Hepatocyte (in vitro differentiated cells): ENCODE measurements around the gene ABL2. TPM values are rescaled to one million over a fixed set of nuclear protein-coding genes. Genes with fewer than 3 reads are reported as not detected.

ENCODE experiments used
- DNase-seq: peaks from one replicate; pipeline ENCODE4 v3.0.0-alpha.2; 2016; ENCODE audit warnings: low spot score
- H2AFZ ChIP-seq: fragments of 200-600 bp; sonication (generic); 2 replicates; pipeline ENCODE4 v1.6.0; 2016; ENCODE audit warnings: antibody characterized with exemption, mild to moderate bottlenecking
- H3K27ac ChIP-seq: fragments of 200-600 bp; sonication (generic); 2 replicates; pipeline ENCODE4 v1.5.1; 2016; ENCODE audit warnings: mild to moderate bottlenecking
- H3K27me3 ChIP-seq: fragments of 200-600 bp; sonication (generic); 2 replicates; pipeline ENCODE4 v1.6.1; 2016
- H3K36me3 ChIP-seq: fragments of 200-600 bp; sonication (generic); replicated peaks from 2 replicates; pipeline ENCODE4 v1.5.1; 2016; ENCODE audit warnings: low read depth; ENCODE audit not compliant: insufficient read depth
- H3K4me1 ChIP-seq: fragments of 200-600 bp; sonication (generic); 2 replicates; pipeline ENCODE4 v1.5.1; 2016; ENCODE audit warnings: mild to moderate bottlenecking, moderate library complexity; ENCODE audit not compliant: insufficient read depth
- H3K4me2 ChIP-seq: fragments of 200-600 bp; sonication (generic); 2 replicates; pipeline ENCODE4 v1.6.0; 2016
- H3K4me3 ChIP-seq: fragments of 200-600 bp; sonication (generic); 2 replicates; pipeline ENCODE4 v1.5.1; 2016; ENCODE audit warnings: mild to moderate bottlenecking
- H3K79me2 ChIP-seq: fragments of 200-600 bp; sonication (generic); 2 replicates; pipeline ENCODE4 v1.6.0; 2017; ENCODE audit warnings: mild to moderate bottlenecking
- H3K9me2 ChIP-seq: fragments of 200-600 bp; sonication (generic); replicated peaks from 2 replicates; pipeline ENCODE4 v1.6.0; 2017; ENCODE audit warnings: mild to moderate bottlenecking; ENCODE audit not compliant: insufficient read depth
- H3K9me3 ChIP-seq: fragments of 200-600 bp; sonication (generic); 2 replicates; pipeline ENCODE4 v1.5.1; 2016; ENCODE audit warnings: low read depth, mild to moderate bottlenecking
- H4K20me1 ChIP-seq: fragments of 200-600 bp; sonication (generic); 2 replicates; pipeline ENCODE4 v1.6.0; 2016; ENCODE audit warnings: mild to moderate bottlenecking; ENCODE audit not compliant: insufficient read depth, poor library complexity, severe bottlenecking
- EZH2 ChIP-seq: fragments of 200-600 bp; sonication (generic); IDR thresholded peaks from 2 replicates; pipeline ENCODE4 v1.6.1; 2016; ENCODE audit warnings: antibody characterized with exemption, mild to moderate bottlenecking, borderline replicate concordance
- EZH2phosphoT487 ChIP-seq: fragments of 200-600 bp; sonication (generic); IDR thresholded peaks from one replicate; pipeline ENCODE4 v1.6.1; 2018; ENCODE audit warnings: antibody characterized with exemption, mild to moderate bottlenecking, low read depth, moderate library complexity; ENCODE audit not compliant: unreplicated experiment, severe bottlenecking
- WGBS: methylation state at CpG from one replicate; pipeline ENCODE4 v1.1.6; 2016; ENCODE audit warnings: low lambda C conversion rate; ENCODE audit errors: missing lambda C conversion rate; 5-methylcytosine and 5-hydroxymethylcytosine counted together
- polyA plus RNA-seq: library from polyadenylated mRNA; unstranded; fragments of >200 nt; fragmentation: Nextera tagmentation; extraction: Ambion mirVana; gene quantifications from 2 replicates; pipeline ENCODE4 v1.2.1, GENCODE V29; 2016
- total RNA-seq: library from RNA; depleted of rRNA; stranded (reverse); fragments of >200 nt; gene quantifications from 2 replicates; pipeline ENCODE4 v1.2.3, GENCODE V29; 2014
- TF ChIP-seq, protein P1 (sequence below): fragments of 200-600 bp; sonication (generic); IDR thresholded peaks from 2 replicates; pipeline ENCODE4 v1.5.1; 2016; ENCODE audit warnings: antibody characterized with exemption, mild to moderate bottlenecking; ENCODE audit not compliant: poor library complexity

Gene ABL2
- total and polyA plus RNA-seq, 2 experiments from 2014 or later = 8.6 to 11.6 TPM

DNA sequence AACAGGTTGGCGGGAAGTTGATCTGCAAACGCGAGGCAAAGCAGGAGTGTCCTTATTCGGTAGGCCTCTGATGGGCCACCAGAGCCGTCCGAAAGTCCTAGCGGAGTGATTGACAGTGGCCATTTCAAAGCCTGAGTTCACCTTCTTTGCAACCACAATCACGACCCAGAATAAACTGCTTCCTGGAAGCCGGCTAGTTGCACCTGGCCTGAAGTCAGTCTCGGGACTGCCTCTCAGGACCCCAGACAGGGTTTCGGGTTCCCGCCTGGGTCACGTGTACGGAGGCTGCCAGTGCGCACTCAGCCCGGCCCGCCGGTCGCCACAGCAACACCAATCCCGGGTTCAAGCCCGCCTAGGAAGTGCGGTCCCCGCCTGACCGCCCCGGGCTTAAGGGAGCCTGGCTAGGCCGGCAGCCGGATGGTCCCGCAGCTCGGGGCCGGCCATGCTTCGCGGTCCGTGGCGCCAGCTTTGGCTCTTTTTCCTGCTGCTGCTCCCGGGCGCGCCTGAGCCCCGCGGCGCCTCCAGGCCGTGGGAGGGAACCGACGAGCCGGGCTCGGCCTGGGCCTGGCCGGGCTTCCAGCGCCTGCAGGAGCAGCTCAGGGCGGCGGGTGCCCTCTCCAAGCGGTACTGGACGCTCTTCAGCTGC, 147.7 kb downstream of the ABL2 start, which contains the start of gene TOR3A:
Gene TOR3A (plus strand): TSS at position 384 of the 646 bp plus-strand sequence. CDS start 59 bp downstream, at position 443.
- Histone ChIP-seq H3K4me2 (peak within 1 kb of the TSS; percentile 100), H3K4me1 (peaks cover 16% of the 10 kb centered on the region), H3K9me3 (no peaks in the 10 kb centered on the region), H3K27ac (peak within 1 kb of the TSS; percentile 85), H3K9me2 (no peaks in the 10 kb centered on the region), H4K20me1 (no peaks in the 10 kb centered on the region), H3K4me3 (peak within 1 kb of the TSS; percentile 86), H3K79me2 (peaks cover 27% of the 10 kb centered on the region), H3K27me3 (no peaks in the 10 kb centered on the region), H3K36me3 (no peaks in the 10 kb centered on the region), H2AFZ (peak within 1 kb of the TSS; percentile 55)
- WGBS = 1% methylated on average over 51 of the region's 51 CpGs
- DNase-seq = peak; percentile 92
- no peak for TF ChIP-seq EZH2
- TF ChIP-seq EZH2phosphoT487 = no peak
- TF ChIP-seq, protein P1, sequence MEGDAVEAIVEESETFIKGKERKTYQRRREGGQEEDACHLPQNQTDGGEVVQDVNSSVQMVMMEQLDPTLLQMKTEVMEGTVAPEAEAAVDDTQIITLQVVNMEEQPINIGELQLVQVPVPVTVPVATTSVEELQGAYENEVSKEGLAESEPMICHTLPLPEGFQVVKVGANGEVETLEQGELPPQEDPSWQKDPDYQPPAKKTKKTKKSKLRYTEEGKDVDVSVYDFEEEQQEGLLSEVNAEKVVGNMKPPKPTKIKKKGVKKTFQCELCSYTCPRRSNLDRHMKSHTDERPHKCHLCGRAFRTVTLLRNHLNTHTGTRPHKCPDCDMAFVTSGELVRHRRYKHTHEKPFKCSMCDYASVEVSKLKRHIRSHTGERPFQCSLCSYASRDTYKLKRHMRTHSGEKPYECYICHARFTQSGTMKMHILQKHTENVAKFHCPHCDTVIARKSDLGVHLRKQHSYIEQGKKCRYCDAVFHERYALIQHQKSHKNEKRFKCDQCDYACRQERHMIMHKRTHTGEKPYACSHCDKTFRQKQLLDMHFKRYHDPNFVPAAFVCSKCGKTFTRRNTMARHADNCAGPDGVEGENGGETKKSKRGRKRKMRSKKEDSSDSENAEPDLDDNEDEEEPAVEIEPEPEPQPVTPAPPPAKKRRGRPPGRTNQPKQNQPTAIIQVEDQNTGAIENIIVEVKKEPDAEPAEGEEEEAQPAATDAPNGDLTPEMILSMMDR = no peak

DNA sequence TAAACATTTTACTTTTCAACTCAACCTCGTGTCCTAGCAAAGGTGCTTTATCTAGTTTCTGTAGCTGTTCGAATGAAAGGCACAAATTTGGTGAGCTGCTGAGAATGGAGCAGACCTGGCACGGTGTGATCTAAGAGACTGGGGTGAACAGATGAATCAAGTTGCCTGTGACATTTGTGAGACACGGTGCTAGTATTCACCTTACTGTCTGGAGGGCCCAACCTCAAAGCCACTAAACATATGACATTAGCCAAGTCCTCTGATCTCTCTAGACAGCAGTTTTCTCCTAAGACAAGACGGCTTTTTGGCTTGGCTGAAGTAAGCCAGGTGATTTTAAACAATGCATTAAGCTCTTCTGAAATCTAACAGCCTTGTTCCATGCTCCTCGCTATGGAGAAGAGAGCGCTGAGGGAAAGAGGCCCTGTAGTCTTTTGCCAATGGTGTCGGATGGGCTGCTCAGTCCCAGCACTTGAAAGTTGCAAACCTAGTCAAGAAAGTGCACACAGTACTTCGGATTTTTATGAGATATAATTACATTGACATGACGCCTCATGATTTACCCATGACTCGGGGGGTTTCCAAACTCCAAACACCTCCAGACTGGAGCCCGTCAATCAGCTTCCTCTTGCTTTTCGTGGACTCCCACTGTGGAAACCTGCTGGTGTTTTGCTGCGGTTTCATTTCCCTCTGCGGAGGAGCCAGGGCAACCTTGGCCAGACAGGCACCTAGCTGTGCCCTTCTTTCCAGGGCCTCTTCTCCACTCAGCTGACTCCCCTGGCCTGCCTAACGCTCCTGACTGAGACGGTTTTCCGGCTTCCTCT, 148.4 kb downstream of the ABL2 start:
- DNase-seq = no peak
- H3K9me3 ChIP-seq = no peaks in the 10 kb centered on the region
- H3K27me3 ChIP-seq = no peaks in the 10 kb centered on the region
- peak overlapping the region; percentile 100 for H3K4me2 ChIP-seq
- peaks cover 27% of the 10 kb centered on the region for H3K79me2 ChIP-seq
- peak overlapping the region; percentile 55 for H2AFZ ChIP-seq
- peak overlapping the region; percentile 86 for H3K4me3 ChIP-seq
- TF ChIP-seq EZH2phosphoT487 (no peak), EZH2 (no peak)
- TF ChIP-seq, protein P1 = no peak
- whole genome bisulfite sequencing = 54% methylated on average over 18 of the region's 18 CpGs
- peak overlapping the region; percentile 85 for H3K27ac ChIP-seq
- no peaks in the 10 kb centered on the region for H3K9me2 ChIP-seq
- H4K20me1 ChIP-seq = no peaks in the 10 kb centered on the region
- H3K36me3 ChIP-seq = no peaks in the 10 kb centered on the region
- peaks cover 16% of the 10 kb centered on the region for H3K4me1 ChIP-seq

DNA sequence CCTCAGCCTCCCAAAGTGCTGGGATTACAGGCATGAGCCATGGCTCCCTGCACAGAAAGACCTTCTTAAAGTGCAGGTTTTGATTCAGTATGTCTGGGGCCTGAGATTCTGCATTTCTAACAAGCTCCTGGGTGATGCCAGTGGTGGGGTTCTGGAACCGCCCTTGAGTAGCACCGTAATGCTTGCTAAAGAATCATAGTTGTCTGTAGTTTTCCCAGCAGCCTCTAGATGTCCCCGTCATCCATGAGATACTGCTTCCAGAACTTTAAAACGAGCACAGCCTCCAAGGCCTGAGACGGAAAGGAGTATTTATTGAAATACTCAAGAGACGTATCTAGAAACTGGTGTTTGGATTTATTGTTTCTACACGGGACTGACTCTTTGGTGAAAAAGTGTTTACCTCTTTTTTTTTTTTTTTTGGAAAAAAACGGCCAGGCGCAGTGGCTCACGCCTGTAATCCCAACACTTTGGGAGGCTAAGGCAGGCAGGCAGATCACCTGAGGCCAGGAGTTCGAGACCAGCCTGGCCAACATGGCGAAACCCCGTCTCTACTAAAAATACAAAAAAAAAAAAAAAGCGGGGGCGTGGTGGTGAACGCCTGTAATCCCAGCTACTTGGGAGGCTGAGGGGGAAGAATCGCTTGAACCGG, 150.2 kb downstream of the ABL2 start:
- 62% methylated on average over 17 of the region's 18 CpGs for WGBS
- no peaks in the 10 kb centered on the region for H3K36me3 ChIP-seq
- H4K20me1 ChIP-seq = no peaks in the 10 kb centered on the region
- no peaks in the 10 kb centered on the region for H3K9me3 ChIP-seq
- H3K27ac ChIP-seq = no peak overlapping the region
- peaks cover 16% of the 10 kb centered on the region for H3K4me1 ChIP-seq
- TF ChIP-seq EZH2phosphoT487 = no peak
- TF ChIP-seq, protein P1 = peak; percentile 74
- DNase-seq = peak; percentile 85
- no peaks in the 10 kb centered on the region for H3K9me2 ChIP-seq
- H3K79me2 ChIP-seq = peaks cover 21% of the 10 kb centered on the region
- H2AFZ ChIP-seq = no peak overlapping the region
- H3K4me3 ChIP-seq = no peak overlapping the region
- H3K4me2 ChIP-seq = no peak overlapping the region
- H3K27me3 ChIP-seq = no peaks in the 10 kb centered on the region
